Mucosa of rectum (tissue), 2 donors: Measurements from ENCODE around the gene METTL21C.

Experiments
- H3K27ac ChIP-seq, 2 donors: one replicate each; pipeline ENCODE4 v1.7.0; 2013; ENCODE audit warnings: inconsistent platforms in 2 of 2, low read depth in 2 of 2, low read length in 2 of 2
- H3K27me3 ChIP-seq, 2 donors: one replicate each; pipeline ENCODE4 v1.7.0; 2013; ENCODE audit warnings: low read length in 2 of 2; ENCODE audit not compliant: control insufficient read depth in 2 of 2, insufficient read depth in 2 of 2
- H3K36me3 ChIP-seq, 2 donors: one replicate each; pipeline ENCODE4 v1.7.0; 2013; ENCODE audit warnings: low read length in 2 of 2; ENCODE audit not compliant: control insufficient read depth in 2 of 2, insufficient read depth in 2 of 2
- H3K4me1 ChIP-seq, 2 donors: one replicate each; pipeline ENCODE4 v1.7.0; 2013; ENCODE audit warnings: low read length in 2 of 2, mild to moderate bottlenecking in 1 of 2; ENCODE audit not compliant: control insufficient read depth in 2 of 2, insufficient read depth in 2 of 2
- H3K4me3 ChIP-seq, 2 donors: one replicate each; pipeline ENCODE4 v1.7.0; 2013; ENCODE audit warnings: low read length in 2 of 2
- H3K9ac ChIP-seq, 2 donors: one replicate each; pipeline ENCODE4 v1.7.0; 2013; ENCODE audit warnings: low read length in 2 of 2, low read depth in 1 of 2, mild to moderate bottlenecking in 1 of 2
- H3K9me3 ChIP-seq, 2 donors: one replicate each; pipeline ENCODE4 v1.7.0; 2013; ENCODE audit warnings: low read length in 2 of 2; ENCODE audit not compliant: control insufficient read depth in 2 of 2
- donor health status: healthy.
- donor health status: Normal muscosa, but diverticular disease.

The METTL21C gene

GRCh38 chr13:102699504-102699903 is 4.7 kb upstream of the METTL21C start:
- Histone ChIP-seq H3K9ac (no peak overlapping the region), H3K27me3 (peaks cover 2 to 4% of the 10 kb centered on the region in 2 donors), H3K4me3 (no peak overlapping the region), H3K36me3 (no peaks in the 10 kb centered on the region), H3K27ac (no peak overlapping the region), H3K4me1 (no peaks in the 10 kb centered on the region), H3K9me3 (peaks cover 0 to 3% of the 10 kb centered on the region in 2 donors)

GRCh38 chr13:102698649-102698980 is 3.8 kb upstream of the METTL21C start:
- H3K36me3 ChIP-seq, result no peaks in the 10 kb centered on the region
- H3K9ac ChIP-seq, result no peak overlapping the region
- H3K27ac ChIP-seq, result no peak overlapping the region
- peaks cover 2 to 4% of the 10 kb centered on the region in 2 donors for H3K27me3 ChIP-seq
- H3K4me1 ChIP-seq, result no peaks in the 10 kb centered on the region
- H3K4me3 ChIP-seq, result no peak overlapping the region
- H3K9me3 ChIP-seq, result peaks cover 0 to 3% of the 10 kb centered on the region in 2 donors

GRCh38 chr13:102697929-102698648 is 3.2 kb upstream of the METTL21C start:
- Histone ChIP-seq H3K4me1 (no peaks in the 10 kb centered on the region), H3K36me3 (no peaks in the 10 kb centered on the region), H3K9ac (no peak overlapping the region), H3K4me3 (no peak overlapping the region), H3K9me3 (peaks cover 0 to 3% of the 10 kb centered on the region in 2 donors), H3K27ac (no peak overlapping the region), H3K27me3 (peaks cover 2 to 4% of the 10 kb centered on the region in 2 donors)

GRCh38 chr13:102697264-102697663 is 2.4 kb upstream of the METTL21C start:
- no peak overlapping the region for H3K27ac ChIP-seq
- no peak overlapping the region for H3K9ac ChIP-seq
- no peak overlapping the region for H3K4me3 ChIP-seq
- H3K36me3 ChIP-seq, result no peaks in the 10 kb centered on the region
- H3K9me3 ChIP-seq, result peaks cover 0 to 3% of the 10 kb centered on the region in 2 donors
- no peaks in the 10 kb centered on the region for H3K4me1 ChIP-seq
- H3K27me3 ChIP-seq, result peaks cover 2 to 9% of the 10 kb centered on the region in 2 donors

GRCh38 chr13:102696465-102696864 is 1.6 kb upstream of the METTL21C start:
- Histone ChIP-seq H3K4me1 (no peaks in the 10 kb centered on the region), H3K9ac (no peak overlapping the region), H3K36me3 (no peaks in the 10 kb centered on the region), H3K9me3 (peaks cover 0 to 3% of the 10 kb centered on the region in 2 donors), H3K27ac (no peak overlapping the region), H3K4me3 (no peak overlapping the region), H3K27me3 (peaks cover 2 to 9% of the 10 kb centered on the region in 2 donors)

- no peaks in the 10 kb centered on the region for H3K4me1 ChIP-seq
- peaks cover 0 to 3% of the 10 kb centered on the region in 2 donors for H3K9me3 ChIP-seq
- no peak overlapping the region for H3K4me3 ChIP-seq
- peaks cover 0 to 12% of the 10 kb centered on the region in 2 donors for H3K27me3 ChIP-seq
- H3K36me3 ChIP-seq, result no peaks in the 10 kb centered on the region
- no peak overlapping the region for H3K9ac ChIP-seq
- no peak overlapping the region for H3K27ac ChIP-seq
These were observed 1.1 kb downstream of the METTL21C start for GRCh38 chr13:102693776-102694175.

- H3K4me3 ChIP-seq, result no peak overlapping the region
- H3K4me1 ChIP-seq, result no peaks in the 10 kb centered on the region
- peaks cover 0 to 12% of the 10 kb centered on the region in 2 donors for H3K27me3 ChIP-seq
- no peak overlapping the region for H3K9ac ChIP-seq
- no peaks in the 10 kb centered on the region for H3K36me3 ChIP-seq
- H3K27ac ChIP-seq, result no peak overlapping the region
- no peaks in the 10 kb centered on the region for H3K9me3 ChIP-seq
These were observed 1.6 kb downstream of the METTL21C start for GRCh38 chr13:102693250-102693649.

GRCh38 chr13:102692491-102692826 is 2.4 kb downstream of the METTL21C start:
- Histone ChIP-seq H3K9ac (no peak overlapping the region), H3K36me3 (no peaks in the 10 kb centered on the region), H3K27ac (no peak overlapping the region), H3K4me1 (no peaks in the 10 kb centered on the region), H3K9me3 (no peaks in the 10 kb centered on the region), H3K4me3 (no peak overlapping the region), H3K27me3 (peaks cover 0 to 12% of the 10 kb centered on the region in 2 donors)

- Histone ChIP-seq H3K27me3 (peaks cover 0 to 12% of the 10 kb centered on the region in 2 donors), H3K9me3 (no peaks in the 10 kb centered on the region), H3K4me1 (no peaks in the 10 kb centered on the region), H3K36me3 (no peaks in the 10 kb centered on the region), H3K4me3 (no peak overlapping the region), H3K9ac (no peak overlapping the region), H3K27ac (no peak overlapping the region)
These were observed 4.0 kb downstream of the METTL21C start for GRCh38 chr13:102690883-102691282.

GRCh38 chr13:102688306-102688973 is 6.4 kb downstream of the METTL21C start:
- H3K4me1 ChIP-seq, result no peaks in the 10 kb centered on the region
- peaks cover 0 to 8% of the 10 kb centered on the region in 2 donors for H3K27me3 ChIP-seq
- no peak overlapping the region for H3K9ac ChIP-seq
- no peak overlapping the region for H3K27ac ChIP-seq
- no peaks in the 10 kb centered on the region for H3K9me3 ChIP-seq
- H3K36me3 ChIP-seq, result no peaks in the 10 kb centered on the region
- no peak overlapping the region for H3K4me3 ChIP-seq
